Middle frontal gyrus (tissue), 1 donor: ENCODE measurements around the gene TPM2.

ENCODE experiments used
- DNase-seq: peaks from one replicate; pipeline ENCODE4 v3.0.0-alpha.2; 2015; ENCODE audit warnings: low spot score; ENCODE audit errors: extremely low spot score

The TPM2 gene

GRCh38 chr9:35718721-35719511 lies 29.2 kb upstream of the TPM2 start:
- no peak for DNase-seq

GRCh38 chr9:35717132-35717870 lies 27.6 kb upstream of the TPM2 start:
- DNase-seq = no peak

DNA sequence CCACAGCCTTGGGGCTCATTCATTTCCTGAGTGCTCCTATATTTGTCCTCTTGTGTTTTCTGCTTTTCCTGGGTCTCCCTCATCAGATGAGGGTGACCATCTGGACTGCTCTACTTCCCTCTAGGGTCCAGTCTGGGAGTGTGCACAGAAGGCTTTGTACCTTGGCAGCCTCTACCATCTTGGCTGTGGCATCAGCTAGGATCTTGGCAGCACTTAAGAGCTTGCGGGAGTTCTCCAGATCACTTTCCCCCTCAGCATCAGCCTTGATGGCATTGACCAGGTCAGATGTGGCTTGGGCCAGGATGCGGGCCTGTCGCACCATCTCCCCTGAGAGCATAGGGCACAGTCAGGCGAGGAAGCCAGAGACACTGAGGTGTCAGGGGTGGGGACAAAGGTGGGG lies 26.5 kb upstream of the TPM2 start:
- DNase-seq = no peak

- no peak for DNase-seq
Measured at GRCh38 chr9:35714579-35715252, 25.0 kb upstream of the TPM2 start.

DNA sequence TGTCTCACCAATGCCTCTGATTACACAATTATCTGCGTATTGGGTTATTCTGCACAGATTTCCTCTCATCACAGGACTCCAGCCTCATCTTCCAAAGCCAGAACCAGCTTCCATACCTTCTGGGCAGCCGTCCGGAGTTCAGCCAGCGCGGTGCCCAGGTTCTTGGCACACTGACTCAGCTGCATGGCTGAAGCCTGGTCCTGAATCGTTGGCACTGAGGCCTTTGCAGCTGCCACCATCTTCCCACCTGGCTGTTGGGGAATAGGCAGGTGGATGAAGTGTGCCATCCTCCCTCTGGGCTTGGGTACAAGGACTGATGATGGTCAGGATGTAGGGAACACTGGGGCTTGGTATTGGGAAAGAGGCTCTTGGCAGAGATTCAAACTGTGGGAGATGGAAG lies 24.4 kb upstream of the TPM2 start:
- no peak for DNase-seq

- DNase-seq = no peak
Measured at GRCh38 chr9:35713578-35713977, 23.9 kb upstream of the TPM2 start.

DNA sequence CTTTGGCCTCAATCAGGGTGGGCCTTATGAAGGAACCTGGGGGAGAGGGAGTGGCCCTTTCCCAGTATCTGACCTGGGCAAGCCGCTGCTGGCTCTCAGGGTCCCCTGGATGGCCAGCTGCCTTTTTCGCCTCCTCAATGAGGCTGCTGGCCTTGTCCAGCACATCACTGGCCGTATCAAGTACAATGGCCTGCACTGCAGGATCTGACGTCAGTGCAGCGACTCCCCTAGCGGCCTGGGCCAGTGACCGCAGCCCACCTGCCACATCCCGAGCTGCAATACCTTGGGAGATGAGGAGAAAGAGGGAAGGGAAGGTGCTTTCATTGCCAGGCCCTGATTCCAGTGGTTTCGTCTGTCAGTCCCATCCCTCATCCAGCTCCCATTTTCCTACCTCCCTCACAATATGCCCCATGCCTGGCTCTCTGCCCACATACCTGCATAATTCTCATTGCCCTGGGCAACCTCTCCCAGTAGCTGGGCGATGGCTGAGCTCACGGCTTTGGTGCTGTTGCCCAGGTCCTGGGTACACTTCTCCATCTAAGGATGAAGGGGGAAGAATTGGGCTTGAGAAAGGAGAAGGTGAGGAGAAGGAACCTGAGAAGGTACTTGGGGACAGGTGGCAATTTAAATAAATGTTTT lies 23.2 kb upstream of the TPM2 start:
- DNase-seq = no peak

DNA sequence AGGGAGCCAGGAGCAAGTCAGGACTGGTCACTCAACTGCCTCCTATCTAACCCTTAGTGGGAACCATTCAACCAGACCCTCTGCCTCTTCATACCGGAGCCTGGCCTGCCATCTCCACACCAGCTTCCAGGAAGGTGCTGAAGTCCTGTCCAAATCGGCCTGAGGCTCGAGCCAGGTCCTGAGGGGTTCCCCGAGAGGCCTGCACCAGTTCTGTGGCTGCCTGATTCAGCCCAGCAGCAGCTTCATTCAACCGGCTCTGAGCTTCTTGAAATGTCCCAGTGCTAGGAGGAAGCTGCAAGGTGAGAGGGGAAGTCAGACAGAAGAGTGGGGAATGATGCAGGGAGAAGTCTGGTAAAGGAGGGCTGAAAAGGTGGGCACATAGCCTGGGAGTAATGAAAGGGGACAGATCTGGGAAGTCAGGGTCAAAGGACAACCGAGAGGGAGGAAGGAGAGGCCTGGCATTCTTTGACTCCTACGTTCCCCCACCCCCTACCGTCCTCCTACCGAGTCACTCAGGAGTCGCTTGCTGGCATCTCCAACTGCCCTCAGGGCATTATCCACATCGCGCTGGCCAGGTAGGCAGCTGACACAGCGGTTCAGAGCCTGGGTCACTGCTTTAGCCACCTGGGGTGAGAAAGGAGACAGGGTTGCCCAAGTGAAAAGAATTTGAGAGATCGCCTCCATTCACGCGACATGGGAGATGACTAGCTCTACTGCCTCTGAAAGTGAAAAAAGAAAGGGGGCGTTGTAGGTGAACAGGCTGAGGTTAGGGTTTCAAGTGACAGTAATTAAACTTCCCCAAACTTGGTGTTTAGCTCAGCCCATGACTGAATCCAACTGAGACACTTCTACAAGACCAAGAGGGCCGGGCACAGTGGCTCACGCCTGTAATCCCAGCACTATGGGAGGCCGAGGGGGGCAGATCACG lies 22.0 kb upstream of the TPM2 start:
- no peak for DNase-seq

- no peak for DNase-seq
Measured at GRCh38 chr9:35710818-35711500, 21.2 kb upstream of the TPM2 start.

GRCh38 chr9:35708146-35708545 lies 18.4 kb upstream of the TPM2 start:
- DNase-seq = no peak

- DNase-seq = no peak
Measured at GRCh38 chr9:35706951-35707350, 17.2 kb upstream of the TPM2 start.

DNA sequence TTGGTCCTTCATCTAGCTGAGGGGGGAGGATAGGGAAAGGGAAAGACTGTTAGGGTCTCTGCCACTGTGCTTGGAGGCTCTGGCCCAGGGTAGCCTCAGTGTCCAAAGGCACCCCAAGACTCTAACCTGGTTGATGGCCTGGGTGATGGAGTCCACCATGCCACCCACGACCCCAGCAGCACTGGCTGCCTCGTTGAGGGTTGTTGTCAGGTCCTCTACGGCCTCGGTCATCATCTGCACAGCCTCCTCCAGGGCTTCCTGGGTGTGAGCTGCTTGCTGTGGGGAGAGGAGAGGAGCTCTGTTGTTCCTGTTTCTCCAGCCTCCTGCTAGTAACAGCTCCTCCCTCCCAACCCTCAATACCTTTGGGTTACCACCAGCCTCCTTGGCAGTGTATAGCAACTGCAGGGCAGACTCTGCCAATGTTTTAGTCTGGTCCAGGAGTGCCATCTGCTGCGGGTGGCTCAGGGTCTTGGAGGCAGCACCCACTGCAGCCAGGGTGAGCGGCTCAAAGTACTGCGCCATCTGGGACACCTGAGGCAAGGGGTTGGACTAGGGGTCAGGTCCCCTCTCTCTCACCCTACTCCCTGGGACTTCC lies 16.2 kb upstream of the TPM2 start:
- DNase-seq = no peak

- DNase-seq = no peak
Measured at GRCh38 chr9:35705372-35705771, 15.6 kb upstream of the TPM2 start.

GRCh38 chr9:35703906-35704672 lies 14.4 kb upstream of the TPM2 start:
- DNase-seq = no peak

GRCh38 chr9:35702696-35703095 lies 13.0 kb upstream of the TPM2 start:
- no peak for DNase-seq

- no peak for DNase-seq
Measured at GRCh38 chr9:35700942-35701341, 11.2 kb upstream of the TPM2 start.

DNA sequence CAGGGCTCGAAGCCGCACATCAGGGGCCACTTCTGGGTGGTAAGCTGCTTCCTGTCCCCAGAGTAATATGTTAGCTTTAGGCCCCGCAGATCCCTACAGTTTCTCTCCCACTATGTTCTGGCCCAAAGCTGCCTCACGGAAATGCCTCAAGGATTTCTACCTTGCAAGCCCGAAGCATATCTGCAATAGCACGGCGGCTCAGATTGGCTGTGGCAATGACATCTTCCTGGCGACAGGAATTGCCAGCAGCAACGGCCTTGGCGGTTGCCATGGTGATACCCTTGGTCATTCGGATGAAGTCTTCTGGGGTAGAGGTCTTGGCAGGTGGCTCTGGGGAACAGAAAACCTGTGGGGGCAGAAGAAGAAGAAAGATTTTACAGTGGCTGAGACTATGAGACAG lies 10.3 kb upstream of the TPM2 start:
- no peak for DNase-seq

DNA sequence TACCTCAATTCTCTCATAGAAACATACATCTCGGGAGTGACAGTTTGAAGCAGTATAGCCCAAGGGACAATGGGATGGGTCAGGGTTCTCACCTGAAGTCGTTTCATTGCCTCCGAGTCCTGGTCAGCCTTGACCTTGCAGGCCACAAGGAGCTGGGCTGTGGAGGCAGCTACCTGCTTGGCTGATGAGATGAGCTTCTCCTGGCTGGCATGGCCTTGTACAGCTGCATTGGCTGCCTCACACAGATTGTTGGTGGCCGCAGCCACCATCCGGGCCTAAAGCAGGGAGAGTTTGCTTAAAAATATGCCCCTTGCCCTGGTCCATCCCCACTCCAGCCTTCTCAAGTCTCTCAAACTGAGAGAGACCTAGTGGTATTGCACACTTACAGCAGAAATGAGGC lies 8.5 kb upstream of the TPM2 start:
- no peak for DNase-seq

GRCh38 chr9:35697486-35697885 lies 7.8 kb upstream of the TPM2 start:
- DNase-seq = no peak
